Measurements from ENCODE around the gene ADH1C.
"Not testable (repeated sequence)": the region's sequence is repeated elsewhere in the genome, so short reads cannot be mapped to it uniquely, and the experiment has no call there.

ADH1C gene

GRCh38 chr4:99372464-99372863 lies 19.9 kb upstream of the ADH1C start:
- H3K27ac Mint-ChIP-seq; H3K4me3 Mint-ChIP-seq; H3K9me3 Mint-ChIP-seq; H3K27me3 Mint-ChIP-seq (ENCODE audit: low read depth); H3K4me1 Mint-ChIP-seq (ENCODE audit: low read depth); H3K36me3 Mint-ChIP-seq (ENCODE audit: low read depth): not testable (repeated sequence)

- H3K27me3 Mint-ChIP-seq (ENCODE audit: low read depth); H3K9me3 Mint-ChIP-seq; H3K4me1 Mint-ChIP-seq (ENCODE audit: low read depth); H3K27ac Mint-ChIP-seq; H3K36me3 Mint-ChIP-seq (ENCODE audit: low read depth); H3K4me3 Mint-ChIP-seq: not testable (repeated sequence)
These were observed 15.3 kb upstream of the ADH1C start for GRCh38 chr4:99367817-99368216.

DNA sequence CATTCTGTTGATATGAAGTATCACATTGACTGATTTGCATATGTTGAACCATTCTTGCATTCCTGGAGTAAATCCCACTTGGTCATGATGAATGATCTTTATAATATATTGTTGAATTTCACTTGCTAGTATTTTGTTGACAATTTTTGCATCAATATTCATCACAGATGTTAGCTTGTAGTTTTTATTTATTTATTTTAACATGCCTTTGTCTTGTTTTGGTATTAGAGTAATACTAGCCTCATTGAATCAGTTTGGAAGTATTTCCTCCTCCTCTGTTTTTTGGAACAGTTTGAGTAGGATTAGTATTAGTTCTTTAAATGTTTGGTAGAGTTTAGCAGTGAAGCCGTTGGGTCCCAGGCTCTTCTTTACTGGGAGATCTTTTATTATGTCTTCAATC lies 13.9 kb upstream of the ADH1C start:
- Mint-ChIP-seq H3K27me3 (ENCODE audit: low read depth) (no peaks in the 10 kb centered on the region), H3K27ac (no peak overlapping the region), H3K36me3 (ENCODE audit: low read depth) (no peaks in the 10 kb centered on the region), H3K9me3 (no peaks in the 10 kb centered on the region), H3K4me3 (no peak overlapping the region), H3K4me1 (ENCODE audit: low read depth) (no peaks in the 10 kb centered on the region)

GRCh38 chr4:99362768-99363167 lies 10.2 kb upstream of the ADH1C start:
- Mint-ChIP-seq H3K4me1 (ENCODE audit: low read depth) (no peaks in the 10 kb centered on the region), H3K9me3 (no peaks in the 10 kb centered on the region), H3K36me3 (ENCODE audit: low read depth) (no peaks in the 10 kb centered on the region), H3K27ac (no peak overlapping the region), H3K4me3 (no peak overlapping the region), H3K27me3 (ENCODE audit: low read depth) (no peaks in the 10 kb centered on the region)

GRCh38 chr4:99361899-99362275 lies 9.3 kb upstream of the ADH1C start:
- no peaks in the 10 kb centered on the region for H3K36me3 Mint-ChIP-seq (ENCODE audit: low read depth)
- no peak overlapping the region for H3K27ac Mint-ChIP-seq
- no peak overlapping the region for H3K4me3 Mint-ChIP-seq
- no peaks in the 10 kb centered on the region for H3K9me3 Mint-ChIP-seq
- no peaks in the 10 kb centered on the region for H3K27me3 Mint-ChIP-seq (ENCODE audit: low read depth)
- no peaks in the 10 kb centered on the region for H3K4me1 Mint-ChIP-seq (ENCODE audit: low read depth)

- peaks cover 1% of the 10 kb centered on the region for H3K4me1 Mint-ChIP-seq (ENCODE audit: low read depth)
- H3K4me3 Mint-ChIP-seq: no peak overlapping the region
- H3K36me3 Mint-ChIP-seq (ENCODE audit: low read depth): no peaks in the 10 kb centered on the region
- no peaks in the 10 kb centered on the region for H3K27me3 Mint-ChIP-seq (ENCODE audit: low read depth)
- H3K27ac Mint-ChIP-seq: no peak overlapping the region
- peaks cover 3% of the 10 kb centered on the region for H3K9me3 Mint-ChIP-seq
These were observed 8.8 kb upstream of the ADH1C start for GRCh38 chr4:99361268-99361898.

DNA sequence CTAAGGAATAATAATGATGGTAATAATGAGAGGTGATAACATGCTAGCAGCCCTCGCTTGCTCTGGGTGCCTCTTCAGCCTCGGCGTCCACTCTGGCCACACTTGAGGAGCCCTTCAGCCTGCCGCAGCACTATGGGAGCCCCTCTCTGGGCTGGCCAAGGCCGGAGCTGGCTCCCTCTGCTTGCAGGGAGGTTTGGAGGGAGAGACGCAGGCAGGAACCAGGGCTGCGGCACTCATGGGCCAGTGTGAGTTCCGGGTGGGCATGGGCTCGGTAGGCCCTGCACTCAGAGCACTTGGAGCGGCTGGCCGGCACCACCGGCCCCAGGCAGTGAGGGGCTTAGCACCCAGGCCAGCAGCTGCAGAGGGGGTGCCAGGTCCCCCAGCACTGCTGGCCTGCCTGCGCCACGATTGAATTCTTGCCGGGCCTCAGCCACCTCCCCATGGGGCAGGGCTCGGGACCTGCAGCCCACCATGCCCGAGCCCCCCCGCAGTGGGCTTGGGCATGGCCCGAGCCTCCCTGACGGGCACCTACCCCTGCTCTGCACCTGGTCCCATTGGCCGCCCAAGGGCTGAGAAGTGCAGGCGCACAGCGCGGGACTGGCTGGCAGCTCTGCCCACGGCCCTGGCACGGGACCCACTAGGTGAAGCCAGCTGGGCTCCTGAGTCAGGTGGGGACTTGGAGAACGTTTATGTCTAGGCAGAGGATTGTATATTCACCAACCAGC lies 7.1 kb upstream of the ADH1C start:
- H3K4me3 Mint-ChIP-seq: no peak overlapping the region
- H3K27ac Mint-ChIP-seq: no peak overlapping the region
- no peaks in the 10 kb centered on the region for H3K27me3 Mint-ChIP-seq (ENCODE audit: low read depth)
- peaks cover 4% of the 10 kb centered on the region for H3K4me1 Mint-ChIP-seq (ENCODE audit: low read depth)
- peaks cover 14% of the 10 kb centered on the region for H3K9me3 Mint-ChIP-seq
- H3K36me3 Mint-ChIP-seq (ENCODE audit: low read depth): no peaks in the 10 kb centered on the region

GRCh38 chr4:99357948-99358347 lies 5.4 kb upstream of the ADH1C start:
- Mint-ChIP-seq H3K9me3 (peaks cover 17% of the 10 kb centered on the region), H3K27ac (no peak overlapping the region), H3K4me3 (no peak overlapping the region), H3K36me3 (ENCODE audit: low read depth) (no peaks in the 10 kb centered on the region), H3K27me3 (ENCODE audit: low read depth) (no peaks in the 10 kb centered on the region), H3K4me1 (ENCODE audit: low read depth) (peaks cover 4% of the 10 kb centered on the region)

DNA sequence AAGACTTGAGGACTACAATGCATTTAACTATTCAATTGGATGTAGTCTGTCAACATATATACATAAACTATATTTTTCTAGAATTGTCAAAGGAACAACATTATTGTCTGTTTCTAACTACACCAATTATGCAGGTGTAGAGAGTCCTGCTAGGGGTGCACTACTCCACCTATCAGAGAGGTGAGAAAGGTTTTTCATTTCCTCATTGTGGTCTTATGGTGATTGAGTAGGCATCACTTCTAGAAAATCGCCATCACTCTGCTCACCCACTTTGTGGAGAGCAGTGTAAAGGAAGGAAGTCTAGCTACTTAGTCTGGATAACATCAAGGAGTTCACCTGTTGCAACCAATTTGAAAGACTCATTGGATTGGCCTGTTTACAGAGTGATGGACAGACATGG lies 4.4 kb upstream of the ADH1C start:
- Mint-ChIP-seq H3K9me3 (peaks cover 17% of the 10 kb centered on the region), H3K27me3 (ENCODE audit: low read depth) (no peaks in the 10 kb centered on the region), H3K36me3 (ENCODE audit: low read depth) (no peaks in the 10 kb centered on the region)

GRCh38 chr4:99356149-99356548 lies 3.6 kb upstream of the ADH1C start:
- not testable (repeated sequence) for H3K4me3 Mint-ChIP-seq; H3K36me3 Mint-ChIP-seq (ENCODE audit: low read depth); H3K27me3 Mint-ChIP-seq (ENCODE audit: low read depth); H3K4me1 Mint-ChIP-seq (ENCODE audit: low read depth); H3K27ac Mint-ChIP-seq
- peaks cover 17% of the 10 kb centered on the region for H3K9me3 Mint-ChIP-seq

More for the DNA sequence above, 4.4 kb upstream of the ADH1C start:
- Mint-ChIP-seq H3K4me3 (no peak overlapping the region), H3K27ac (no peak overlapping the region), H3K4me1 (ENCODE audit: low read depth) (peaks cover 4% of the 10 kb centered on the region)

DNA sequence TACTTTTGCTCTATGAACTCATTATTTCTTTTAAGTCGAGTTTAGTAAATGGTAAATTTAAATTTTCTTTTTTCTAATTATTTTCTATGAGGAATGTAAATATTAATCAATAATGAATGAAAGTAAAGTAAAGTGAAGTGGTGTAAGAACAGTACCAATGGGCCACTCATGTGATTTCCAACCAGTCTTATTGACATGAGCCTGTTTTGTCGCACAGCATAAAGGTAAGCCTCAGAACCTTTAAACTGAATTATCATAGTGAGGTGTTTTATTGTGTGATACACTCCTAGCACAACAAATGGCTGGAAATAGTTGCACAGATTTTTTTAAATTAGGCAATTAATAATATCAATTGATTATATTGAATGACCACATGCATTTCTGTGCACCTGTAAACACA lies 1.1 kb downstream of the ADH1C start:
- Mint-ChIP-seq H3K9me3 (peaks cover 15% of the 10 kb centered on the region), H3K4me3 (no peak overlapping the region), H3K4me1 (ENCODE audit: low read depth) (peaks cover 3% of the 10 kb centered on the region), H3K27ac (no peak overlapping the region), H3K27me3 (ENCODE audit: low read depth) (no peaks in the 10 kb centered on the region), H3K36me3 (ENCODE audit: low read depth) (no peaks in the 10 kb centered on the region)

DNA sequence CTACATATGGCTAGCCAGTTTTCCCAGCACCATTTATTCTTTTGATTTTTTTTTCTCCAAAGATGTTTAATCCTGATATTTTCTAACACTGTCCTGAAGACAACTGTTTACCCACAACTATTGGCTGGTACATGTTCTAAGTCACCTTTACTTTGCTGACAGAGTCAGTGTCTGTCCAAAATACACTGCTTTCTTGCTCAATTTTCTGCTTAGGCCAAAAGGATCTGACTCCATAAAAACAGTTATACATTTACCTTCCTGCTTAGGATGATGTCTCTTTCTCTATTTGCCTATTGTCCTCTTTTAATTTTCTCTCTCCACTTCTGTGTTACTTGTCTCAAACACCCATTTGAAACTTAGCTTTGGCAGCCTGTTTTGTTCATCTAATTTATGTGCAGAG lies 3.2 kb downstream of the ADH1C start:
- Mint-ChIP-seq H3K36me3 (ENCODE audit: low read depth) (no peaks in the 10 kb centered on the region), H3K27me3 (ENCODE audit: low read depth) (no peaks in the 10 kb centered on the region), H3K9me3 (peaks cover 3% of the 10 kb centered on the region), H3K4me3 (no peak overlapping the region), H3K4me1 (ENCODE audit: low read depth) (no peaks in the 10 kb centered on the region), H3K27ac (no peak overlapping the region)

GRCh38 chr4:99342624-99343023 lies 9.9 kb downstream of the ADH1C start:
- H3K27me3 Mint-ChIP-seq (ENCODE audit: low read depth); H3K9me3 Mint-ChIP-seq; H3K4me3 Mint-ChIP-seq: not testable (repeated sequence)

GRCh38 chr4:99341426-99341825 lies 11.1 kb downstream of the ADH1C start:
- Mint-ChIP-seq H3K9me3 (no peaks in the 10 kb centered on the region), H3K36me3 (ENCODE audit: low read depth) (no peaks in the 10 kb centered on the region), H3K4me1 (ENCODE audit: low read depth) (no peaks in the 10 kb centered on the region), H3K27ac (no peak overlapping the region), H3K27me3 (ENCODE audit: low read depth) (no peaks in the 10 kb centered on the region), H3K4me3 (no peak overlapping the region)

More at GRCh38 chr4:99342624-99343023, 9.9 kb downstream of the ADH1C start:
- not testable (repeated sequence) for H3K36me3 Mint-ChIP-seq (ENCODE audit: low read depth); H3K4me1 Mint-ChIP-seq (ENCODE audit: low read depth); H3K27ac Mint-ChIP-seq

DNA sequence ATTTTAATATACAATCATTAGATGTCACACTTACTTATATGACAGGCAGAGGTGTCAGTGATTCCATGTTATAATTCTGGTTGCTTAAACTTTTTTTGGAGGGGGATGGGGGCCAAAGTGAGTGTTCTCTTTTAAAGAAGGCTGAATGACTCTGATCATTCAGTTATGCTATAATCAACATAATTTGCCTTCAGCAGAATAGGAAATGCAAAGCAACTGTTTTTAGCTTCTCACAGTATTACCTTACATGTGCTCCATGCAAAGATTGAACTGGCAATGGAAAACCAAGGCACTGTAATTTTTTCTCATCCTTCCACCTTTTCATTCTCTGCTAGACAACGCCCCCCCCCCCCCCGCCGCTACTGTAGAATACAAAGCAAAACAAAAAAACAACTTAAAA lies 13.4 kb downstream of the ADH1C start:
- Mint-ChIP-seq H3K9me3 (no peaks in the 10 kb centered on the region), H3K27ac (no peak overlapping the region), H3K27me3 (ENCODE audit: low read depth) (no peaks in the 10 kb centered on the region), H3K4me1 (ENCODE audit: low read depth) (no peaks in the 10 kb centered on the region), H3K36me3 (ENCODE audit: low read depth) (no peaks in the 10 kb centered on the region), H3K4me3 (no peak overlapping the region)

All from T-helper 1 cell treated with Interleukin-12 subunit alpha and Interleukin-12 subunit beta and Interleukin-4 antibody, amounts not matched to agents 30 μg/mL and 1 μg/mL, for 36 hours (primary cell).